HepG2 (cell line): ENCODE measurements around the gene ASL. TPM values are rescaled to one million over a fixed set of nuclear protein-coding genes. Genes with fewer than 3 reads are reported as not detected.
A peak's percentile ranks its signal among the peaks of the same experiment; 100 is the strongest.

ENCODE experiments used
- CBX1 ChIP-seq: IDR thresholded peaks from one replicate; pipeline ENCODE4 v1.6.1; 2016; ENCODE audit warnings: antibody characterized with exemption, low read depth
- DMTF1 ChIP-seq: sonication (generic); formaldehyde crosslinking; IDR thresholded peaks from 2 replicates; pipeline ENCODE4 v1.4.0; 2020; ENCODE audit warnings: mild to moderate bottlenecking, missing genetic modification reagents
- ETV5 ChIP-seq: IDR thresholded peaks from 2 replicates; pipeline ENCODE4 v1.6.1; 2018; ENCODE audit warnings: missing biosample characterization, missing genetic modification reagents, inconsistent platforms, borderline replicate concordance
- KIAA2018 ChIP-seq: sonication (generic); formaldehyde crosslinking; IDR thresholded peaks from 2 replicates; pipeline ENCODE4 v1.5.0; 2020; ENCODE audit warnings: mild to moderate bottlenecking, missing genetic modification reagents, borderline replicate concordance
- MAFF ChIP-seq: IDR thresholded peaks from 2 replicates; pipeline ENCODE4 v1.6.1; 2011; ENCODE audit warnings: low read depth, low read length, improper control_type of control experiment
- MEIS2 ChIP-seq: sonication (generic); formaldehyde crosslinking; IDR thresholded peaks from 2 replicates; pipeline ENCODE4 v1.9.0; 2021; ENCODE audit warnings: mild to moderate bottlenecking, missing genetic modification reagents
- RFXANK ChIP-seq: IDR thresholded peaks from 2 replicates; pipeline ENCODE4 v1.6.1; 2016
- ZC3H4 ChIP-seq: sonication (generic); formaldehyde crosslinking; IDR thresholded peaks from 2 replicates; pipeline ENCODE4 v1.4.0; 2020; ENCODE audit warnings: missing genetic modification reagents, borderline replicate concordance
- ZMAT5 ChIP-seq: sonication (generic); formaldehyde crosslinking; IDR thresholded peaks from 2 replicates; pipeline ENCODE4 v1.5.0; 2020; ENCODE audit warnings: mild to moderate bottlenecking, low read depth, missing genetic modification reagents, borderline replicate concordance
- ZNF329 ChIP-seq: sonication (generic); formaldehyde crosslinking; IDR thresholded peaks from 2 replicates; pipeline ENCODE4 v1.9.0; 2021; ENCODE audit warnings: low read depth, mild to moderate bottlenecking, missing genetic modification reagents
- ZNF512B ChIP-seq: sonication (generic); formaldehyde crosslinking; IDR thresholded peaks from 2 replicates; pipeline ENCODE4 v1.5.1; 2020; ENCODE audit warnings: missing genetic modification reagents, mild to moderate bottlenecking, borderline replicate concordance
- ZNF761 ChIP-seq: sonication (generic); formaldehyde crosslinking; conservative IDR thresholded peaks from 2 replicates; pipeline ENCODE4 v1.4.0; 2020; ENCODE audit warnings: mild to moderate bottlenecking, missing genetic modification reagents
- polyA plus RNA-seq, 8 experiments: library from polyadenylated mRNA; depleted of rRNA in 3 of 8; stranded (reverse) in 7 of 8; unstranded in 1 of 8; fragments of >200 nt; fragmentation: Illumina TruSeq in 4 of 8; extraction: Trizol in 4 of 8; gene quantifications; 2 replicates each; pipeline versions ENCODE4 v1.2.1 to v1.2.3, GENCODE V29; 2011 to 2016; ENCODE audit warnings: low read depth in 4 of 8, missing spikeins in 1 of 8, mixed read lengths in 1 of 8; ENCODE audit not compliant: insufficient read depth in 1 of 8
- total RNA-seq, 5 experiments: library from RNA; depleted of rRNA; stranded (reverse); fragments of >200 nt; fragmentation: Illumina TruSeq; extraction: Trizol; gene quantifications; 2 replicates each; pipeline ENCODE4 v1.2.3, GENCODE V29; 2016; ENCODE audit warnings: low read depth in 1 of 5

Gene ASL
- total and polyA plus RNA-seq, 2 of the 13 experiments (the other 11 are each of a cell fraction or from before 2014, with no cell fraction given): 71.4 to 96.5 TPM

- no peak for TF ChIP-seq DMTF1 (CRISPR knock-in tag)
- TF ChIP-seq ZNF761 (CRISPR knock-in tag): no peak
- TF ChIP-seq ZNF512B (CRISPR knock-in tag): 0 out of 2 replicates have a peak, but pooled peaks have one; percentile 33
- no peak for TF ChIP-seq ZNF329 (CRISPR knock-in tag)
- TF ChIP-seq ZMAT5 (CRISPR knock-in tag): no peak
- no peak for TF ChIP-seq MEIS2 (CRISPR knock-in tag)
- no peak for TF ChIP-seq MAFF
- no peak for TF ChIP-seq KIAA2018 (CRISPR knock-in tag)
- TF ChIP-seq CBX1: no peak
- no peak for TF ChIP-seq ZC3H4 (CRISPR knock-in tag)
- peak; percentile 51; the same call in 1 of the 2 replicates for TF ChIP-seq ETV5 (CRISPR knock-in tag)
- TF ChIP-seq RFXANK (CRISPR knock-in tag): no peak
Observed at GRCh38 chr7:66076462-66077329, 1.1 kb downstream of the ASL start (continued).
